Ramos (cell line): Measurements from ENCODE around the gene NTHL1.

ENCODE experiments used
- in situ Hi-C: fragments of 300-500 bp; cut with MboI; formaldehyde crosslinking; loops from one replicate; pipeline ENCODE4 v1.14.3; 2022; ENCODE audit warnings: low sequenced_read_pairs; ENCODE audit not compliant: unreplicated experiment

The NTHL1 gene

GRCh38 chr16:2085669-2086068, 38.0 kb upstream of the NTHL1 start:
- in situ Hi-C loops: loop anchor here (10.0 kb wide), 1 partner anchor 59 kb away; the partner anchor contains the start of gene RAB26

- in situ Hi-C loops: loop anchor here (10.0 kb wide), 1 partner anchor 60 kb away; the partner anchor contains the start of gene RAB26
Observed at GRCh38 chr16:2084895-2085625, 37.4 kb upstream of the NTHL1 start.

GRCh38 chr16:2083876-2084780, 36.5 kb upstream of the NTHL1 start:
- in situ Hi-C loops: loop anchor here (10.0 kb wide), 1 partner anchor 61 kb away; the partner anchor contains the start of gene RAB26

DNA sequence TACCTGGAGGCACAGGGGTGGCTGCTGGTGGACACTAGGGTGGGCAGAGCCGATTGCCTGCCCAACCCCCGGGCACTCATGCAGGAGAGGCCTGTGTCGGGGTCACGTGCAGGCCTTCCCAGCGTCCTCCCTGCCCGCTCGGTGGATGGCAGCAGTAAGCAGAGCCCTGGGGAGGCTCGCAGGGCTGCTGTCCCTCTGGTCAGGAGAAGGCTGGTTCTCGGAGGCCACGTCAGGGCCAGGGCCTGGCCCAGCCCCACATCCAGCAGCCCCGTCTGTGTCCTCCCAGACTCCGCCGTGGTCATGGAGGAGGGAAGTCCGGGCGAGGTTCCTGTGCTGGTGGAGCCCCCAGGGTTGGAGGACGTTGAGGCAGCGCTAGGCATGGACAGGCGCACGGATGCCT, 35.8 kb upstream of the NTHL1 start:
- in situ Hi-C loops: loop anchor here (10.0 kb wide), 1 partner anchor 61 kb away; the partner anchor contains the start of gene RAB26

DNA sequence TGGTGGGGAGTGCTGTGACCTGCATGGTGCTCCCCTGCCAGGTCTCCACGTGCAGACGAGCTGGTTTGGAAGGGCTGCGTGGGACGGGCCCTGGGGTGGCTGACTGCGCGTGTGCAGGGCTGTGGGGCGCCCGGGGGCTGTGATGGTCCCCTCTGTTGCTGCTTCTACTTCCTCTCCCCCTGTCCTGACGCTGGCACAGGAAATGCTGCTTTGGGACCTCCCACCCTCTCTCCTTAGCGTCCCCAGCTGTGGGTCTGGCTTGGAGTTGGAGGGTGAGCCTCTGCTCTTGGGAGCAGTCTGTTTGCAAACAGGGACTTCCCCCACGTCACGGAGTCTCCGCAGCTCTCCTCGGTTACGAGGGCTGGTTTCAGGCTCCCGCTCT, 35.3 kb upstream of the NTHL1 start:
- in situ Hi-C loops: loop anchor here (10.0 kb wide), 1 partner anchor 62 kb away; the partner anchor contains the start of gene RAB26

DNA sequence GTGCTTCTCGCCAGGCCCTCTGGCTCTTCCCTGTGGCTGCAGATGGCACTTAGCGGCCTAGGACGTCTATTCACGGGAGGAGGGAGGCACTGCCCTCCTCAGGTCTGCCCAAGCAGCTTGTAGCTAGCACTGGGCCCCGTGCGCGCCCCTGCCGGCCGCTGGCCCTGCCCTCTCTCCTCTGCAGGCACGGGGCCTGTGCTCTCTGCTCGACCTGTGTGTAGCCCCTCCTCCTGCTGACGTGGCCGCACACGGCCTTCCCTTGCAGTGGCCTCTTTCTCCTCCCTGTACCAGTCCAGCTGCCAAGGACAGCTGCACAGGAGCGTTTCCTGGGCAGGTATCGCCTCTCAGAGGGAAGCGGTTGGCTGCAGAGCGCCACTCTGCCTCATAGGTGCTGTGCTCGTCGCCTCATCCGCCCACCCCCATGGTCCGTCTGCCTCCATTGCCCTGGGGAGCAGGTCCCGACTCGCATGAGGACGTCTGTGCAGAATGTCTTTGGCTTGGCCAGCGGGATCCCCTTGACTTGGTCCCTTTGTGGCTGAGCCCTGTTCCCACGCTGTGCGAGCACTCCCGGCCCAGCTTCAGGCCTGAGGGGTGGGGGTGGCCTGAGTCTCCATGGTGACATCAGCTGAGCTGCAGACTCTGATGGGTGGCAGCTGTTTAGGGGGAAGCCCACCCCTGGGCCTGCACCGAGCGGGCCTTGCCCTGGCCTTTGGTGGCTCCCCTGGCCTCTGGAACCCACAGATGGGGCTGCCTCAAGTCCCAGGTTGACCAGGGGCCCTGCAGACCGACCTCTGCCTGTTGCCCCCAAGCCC, 34.7 kb upstream of the NTHL1 start:
- in situ Hi-C loops: loop anchor here (10.0 kb wide), 1 partner anchor 62 kb away; the partner anchor contains the start of gene RAB26

DNA sequence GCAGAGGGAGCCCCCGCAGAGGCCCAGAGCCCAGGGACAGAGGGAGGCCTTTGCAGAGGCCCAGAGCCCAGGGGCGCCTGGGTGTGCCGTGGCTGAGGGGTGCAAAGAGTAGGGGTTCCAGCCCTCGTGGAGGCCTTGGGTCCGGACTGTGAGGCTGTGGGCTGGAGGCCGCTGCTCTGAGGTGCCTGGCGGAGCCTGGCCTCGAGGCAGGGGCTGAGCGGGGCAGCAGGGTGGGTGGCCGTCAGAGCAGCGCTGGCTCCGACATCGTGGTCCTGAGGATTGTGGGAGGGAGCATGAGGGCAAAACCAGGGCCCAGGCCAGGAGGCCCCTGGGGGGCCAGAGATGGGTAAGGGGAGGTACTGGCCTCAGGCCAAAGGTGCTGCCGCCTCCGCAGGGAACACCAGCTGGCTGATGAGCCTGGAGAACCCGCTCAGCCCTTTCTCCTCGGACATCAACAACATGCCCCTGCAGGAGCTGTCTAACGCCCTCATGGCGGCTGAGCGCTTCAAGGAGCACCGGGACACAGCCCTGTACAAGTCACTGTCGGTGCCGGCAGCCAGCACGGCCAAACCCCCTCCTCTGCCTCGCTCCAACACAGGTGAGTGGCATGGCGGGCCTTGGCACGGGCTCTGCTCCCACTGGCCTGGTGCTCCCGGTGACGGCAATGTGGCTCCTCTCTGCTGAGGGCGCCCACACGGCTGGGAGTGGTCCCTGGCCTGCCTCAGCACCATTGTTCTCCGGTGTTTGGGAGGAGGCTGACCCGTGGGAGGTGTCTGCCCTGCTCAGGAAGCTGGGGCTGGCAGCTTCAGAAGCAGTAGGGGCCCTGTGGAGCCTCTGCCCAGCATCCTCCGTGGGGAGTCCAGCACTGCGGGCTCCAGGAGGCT, 33.8 kb upstream of the NTHL1 start:
- in situ Hi-C loops: loop anchor here (10.0 kb wide), 1 partner anchor 63 kb away; the partner anchor contains the start of gene RAB26

DNA sequence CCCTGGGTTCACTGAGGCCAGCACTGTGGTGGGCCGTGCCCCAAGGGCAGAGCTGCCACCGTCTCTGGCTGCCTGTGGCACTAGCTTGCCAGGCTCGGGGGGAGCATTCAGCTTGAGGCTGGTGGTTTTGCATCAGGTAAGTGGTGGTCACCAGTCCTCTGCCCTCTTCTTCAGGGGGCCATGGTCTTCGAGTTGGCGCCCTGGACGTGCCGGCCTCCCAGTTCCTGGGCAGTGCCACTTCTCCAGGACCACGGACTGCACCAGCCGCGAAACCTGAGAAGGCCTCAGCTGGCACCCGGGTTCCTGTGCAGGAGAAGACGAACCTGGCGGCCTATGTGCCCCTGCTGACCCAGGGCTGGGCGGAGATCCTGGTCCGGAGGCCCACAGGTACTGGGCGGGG, 32.4 kb upstream of the NTHL1 start:
- in situ Hi-C loops: loop anchor here (10.0 kb wide), 1 partner anchor 65 kb away; the partner anchor contains the start of gene RAB26

GRCh38 chr16:2079311-2079800, 31.7 kb upstream of the NTHL1 start:
- in situ Hi-C loops: no loop called here

DNA sequence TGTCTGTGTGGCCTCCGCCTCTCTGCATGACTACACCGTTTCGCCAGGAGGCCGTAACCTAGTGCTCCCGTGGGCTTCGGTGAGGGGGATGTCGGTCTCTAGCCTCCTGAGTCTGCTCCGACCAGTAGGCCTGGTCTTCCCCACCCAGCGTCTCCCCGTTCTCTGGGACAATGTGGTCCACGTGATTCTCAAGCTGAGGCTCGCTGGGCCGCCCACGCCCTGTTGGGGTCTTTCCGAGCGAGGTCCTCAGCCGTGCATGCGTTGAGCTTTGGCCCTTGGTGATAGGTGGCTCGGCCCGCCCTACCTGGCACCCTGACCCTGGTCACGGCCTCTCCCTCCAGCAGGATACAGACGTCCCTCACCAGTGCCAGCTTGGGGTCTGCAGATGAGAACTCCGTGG, 31.1 kb upstream of the NTHL1 start:
- in situ Hi-C loops: no loop called here

DNA sequence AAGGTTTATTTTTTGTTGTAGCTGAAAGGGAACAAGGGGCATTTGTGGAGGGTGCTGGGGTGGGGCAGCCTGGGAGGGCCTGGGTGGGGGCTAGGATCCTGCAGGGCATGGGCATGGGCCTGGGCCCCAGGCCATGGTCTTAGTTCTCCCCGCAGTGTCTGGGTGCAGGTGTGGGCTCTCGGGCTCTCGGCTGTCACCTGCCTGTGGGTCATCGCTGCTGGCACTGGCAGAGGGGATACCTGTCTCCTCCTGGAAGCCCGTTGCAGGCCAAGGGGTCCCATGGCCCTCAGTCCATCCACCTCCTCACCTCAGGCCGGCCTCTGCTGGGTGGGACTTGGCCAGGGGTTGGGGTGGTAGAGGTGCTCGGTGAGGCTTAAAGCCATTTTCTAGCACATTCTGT, 30.5 kb upstream of the NTHL1 start:
- in situ Hi-C loops: no loop called here

DNA sequence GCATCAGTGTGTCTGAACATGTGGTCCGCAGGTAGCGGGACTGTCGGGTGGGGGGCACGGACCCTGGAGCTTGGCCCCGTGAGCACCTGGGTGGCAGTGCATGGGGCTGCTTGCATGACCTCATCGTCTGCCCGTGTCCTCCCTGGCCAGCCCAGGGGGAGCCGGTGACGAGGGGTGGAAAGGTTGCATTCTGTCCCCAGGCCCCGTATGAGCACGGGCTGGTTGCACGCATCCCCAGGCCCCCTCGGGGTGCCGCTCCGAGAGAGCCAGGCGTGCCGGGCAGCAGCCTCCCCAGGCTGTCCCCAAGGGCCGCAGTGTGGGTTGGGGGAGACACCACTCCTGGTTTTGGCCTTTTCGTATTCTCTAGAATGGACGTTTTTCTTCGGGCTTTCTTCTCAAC, 30.1 kb upstream of the NTHL1 start:
- in situ Hi-C loops: no loop called here

- in situ Hi-C loops: no loop called here
Observed at GRCh38 chr16:2077016-2077415, 29.4 kb upstream of the NTHL1 start.

DNA sequence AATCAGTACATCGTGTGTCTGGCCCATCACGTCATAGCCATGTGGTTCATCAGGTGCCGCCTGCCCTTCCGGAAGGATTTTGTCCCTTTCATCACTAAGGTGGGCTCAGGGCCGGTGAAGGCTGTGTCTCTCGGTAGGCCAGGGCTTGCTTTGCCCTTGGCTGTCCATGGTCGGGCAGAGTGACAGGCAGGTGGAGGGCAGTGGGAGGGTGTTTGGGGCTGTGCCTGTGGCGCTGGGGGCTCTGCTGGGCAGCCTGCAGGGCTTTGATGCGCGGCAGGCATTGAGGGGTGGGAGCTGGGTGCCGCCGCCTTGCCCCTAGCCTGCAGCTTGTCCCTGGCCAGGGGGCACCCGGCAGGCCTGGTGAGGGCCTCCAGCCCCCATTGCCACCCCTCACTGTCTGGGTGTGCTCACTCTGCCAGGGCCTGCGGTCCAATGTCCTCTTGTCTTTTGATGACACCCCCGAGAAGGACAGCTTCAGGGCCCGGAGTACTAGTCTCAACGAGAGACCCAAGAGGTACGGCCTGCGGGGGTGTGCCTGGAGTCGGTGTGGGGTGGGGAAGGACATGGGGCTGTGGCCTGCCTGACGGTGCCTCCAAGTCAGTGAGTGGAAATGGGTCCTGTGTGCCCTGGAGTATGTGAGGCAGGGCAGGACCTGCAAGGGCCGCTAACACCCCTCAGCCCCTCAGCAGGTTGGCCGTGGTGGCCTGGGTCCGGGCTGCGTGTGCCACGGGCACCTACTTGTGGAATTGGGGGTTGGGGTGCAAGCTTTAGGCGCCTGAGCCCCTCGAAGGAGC, 28.6 kb upstream of the NTHL1 start:
- in situ Hi-C loops: no loop called here

- in situ Hi-C loops: no loop called here
Observed at GRCh38 chr16:2075631-2076030, 28.0 kb upstream of the NTHL1 start.

DNA sequence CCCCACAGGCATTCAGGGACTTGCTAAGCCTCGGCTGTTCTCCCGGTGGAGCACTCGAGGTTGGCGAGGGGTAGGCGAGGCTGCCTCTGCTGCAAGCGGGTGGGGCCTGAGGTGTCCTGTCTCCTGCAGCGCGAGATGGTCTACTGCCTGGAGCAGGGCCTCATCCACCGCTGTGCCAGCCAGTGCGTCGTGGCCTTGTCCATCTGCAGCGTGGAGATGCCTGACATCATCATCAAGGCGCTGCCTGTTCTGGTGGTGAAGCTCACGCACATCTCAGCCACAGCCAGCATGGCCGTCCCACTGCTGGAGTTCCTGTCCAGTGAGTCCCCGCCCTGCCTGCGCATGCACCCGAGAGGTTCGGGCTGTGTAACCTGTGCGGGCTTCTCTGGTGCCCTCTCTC, 26.4 kb upstream of the NTHL1 start:
- in situ Hi-C loops: no loop called here

DNA sequence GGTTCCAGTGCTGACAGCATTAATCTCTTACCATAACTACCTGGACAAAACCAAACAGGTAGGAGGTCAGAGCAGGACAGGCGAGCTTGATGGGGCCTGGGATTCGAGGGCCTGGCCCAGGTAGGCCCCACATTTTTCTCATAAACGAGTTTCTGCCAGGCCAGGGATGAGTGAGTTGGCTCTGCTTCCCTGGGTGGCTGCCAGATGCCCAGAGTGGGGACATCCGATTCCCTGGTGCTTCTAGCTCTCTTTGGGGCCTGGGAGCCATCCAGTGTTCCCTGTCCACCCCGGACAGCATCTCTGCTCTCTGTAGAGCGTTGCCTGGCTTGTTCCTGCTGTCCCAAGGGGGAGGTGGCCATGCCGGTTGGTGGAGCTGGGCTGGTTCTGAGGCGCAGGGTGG, 25.3 kb upstream of the NTHL1 start:
- in situ Hi-C loops: no loop called here
